Fibroblast of villous mesenchyme (primary cell): ENCODE measurements around the gene FRMD4A. TPM values are rescaled to one million over a fixed set of nuclear protein-coding genes. Genes with fewer than 3 reads are reported as not detected.
"Not testable (repeated sequence)": the region's sequence is repeated elsewhere in the genome, so short reads cannot be mapped to it uniquely, and the experiment has no call there.

Experiments used
- DNase-seq: peaks from one replicate; pipeline ENCODE4 v3.0.0-alpha.2; 2010; ENCODE audit warnings: low read depth
- H3K4me3 ChIP-seq: 2 replicates; pipeline ENCODE4 v1.5.1; 2011; ENCODE audit warnings: low read depth, mild to moderate bottlenecking, low read length
- total RNA-seq: library from RNA; depleted of rRNA; stranded (reverse); fragments of >200 nt; gene quantifications from 2 replicates; pipeline ENCODE4 v1.2.3, GENCODE V29; 2012
- TF ChIP-seq, protein P1 (sequence below): IDR thresholded peaks from 2 replicates; pipeline ENCODE4 v1.5.1; 2012; ENCODE audit warnings: low read depth, mild to moderate bottlenecking, low read length; ENCODE audit not compliant: insufficient read depth

The FRMD4A gene
- total RNA-seq, 1 donor = 40.2 TPM

DNA sequence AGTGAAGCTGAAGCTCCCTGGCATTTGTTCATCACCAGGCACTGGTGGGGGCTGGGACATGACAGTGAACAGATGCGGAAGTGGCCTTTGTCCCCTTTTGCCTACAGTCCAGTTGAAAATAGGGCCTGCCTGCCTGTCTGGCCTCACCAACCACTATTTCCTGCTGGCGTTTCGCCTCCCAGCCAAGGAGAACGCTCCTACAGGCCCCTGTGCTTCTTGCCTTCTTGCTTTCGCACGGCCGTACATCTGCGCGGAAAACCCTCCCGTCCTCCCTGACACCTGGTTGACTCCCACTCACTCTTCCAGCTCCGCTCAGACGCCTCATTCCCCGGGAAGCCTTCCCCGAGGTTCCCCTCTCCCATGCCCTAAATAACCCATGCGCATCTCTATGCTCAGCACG, 426.7 kb downstream of the FRMD4A start:
- no peak for DNase-seq
- TF ChIP-seq, protein P1, sequence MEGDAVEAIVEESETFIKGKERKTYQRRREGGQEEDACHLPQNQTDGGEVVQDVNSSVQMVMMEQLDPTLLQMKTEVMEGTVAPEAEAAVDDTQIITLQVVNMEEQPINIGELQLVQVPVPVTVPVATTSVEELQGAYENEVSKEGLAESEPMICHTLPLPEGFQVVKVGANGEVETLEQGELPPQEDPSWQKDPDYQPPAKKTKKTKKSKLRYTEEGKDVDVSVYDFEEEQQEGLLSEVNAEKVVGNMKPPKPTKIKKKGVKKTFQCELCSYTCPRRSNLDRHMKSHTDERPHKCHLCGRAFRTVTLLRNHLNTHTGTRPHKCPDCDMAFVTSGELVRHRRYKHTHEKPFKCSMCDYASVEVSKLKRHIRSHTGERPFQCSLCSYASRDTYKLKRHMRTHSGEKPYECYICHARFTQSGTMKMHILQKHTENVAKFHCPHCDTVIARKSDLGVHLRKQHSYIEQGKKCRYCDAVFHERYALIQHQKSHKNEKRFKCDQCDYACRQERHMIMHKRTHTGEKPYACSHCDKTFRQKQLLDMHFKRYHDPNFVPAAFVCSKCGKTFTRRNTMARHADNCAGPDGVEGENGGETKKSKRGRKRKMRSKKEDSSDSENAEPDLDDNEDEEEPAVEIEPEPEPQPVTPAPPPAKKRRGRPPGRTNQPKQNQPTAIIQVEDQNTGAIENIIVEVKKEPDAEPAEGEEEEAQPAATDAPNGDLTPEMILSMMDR = no peak
- H3K4me3 ChIP-seq = no peak overlapping the region

DNA sequence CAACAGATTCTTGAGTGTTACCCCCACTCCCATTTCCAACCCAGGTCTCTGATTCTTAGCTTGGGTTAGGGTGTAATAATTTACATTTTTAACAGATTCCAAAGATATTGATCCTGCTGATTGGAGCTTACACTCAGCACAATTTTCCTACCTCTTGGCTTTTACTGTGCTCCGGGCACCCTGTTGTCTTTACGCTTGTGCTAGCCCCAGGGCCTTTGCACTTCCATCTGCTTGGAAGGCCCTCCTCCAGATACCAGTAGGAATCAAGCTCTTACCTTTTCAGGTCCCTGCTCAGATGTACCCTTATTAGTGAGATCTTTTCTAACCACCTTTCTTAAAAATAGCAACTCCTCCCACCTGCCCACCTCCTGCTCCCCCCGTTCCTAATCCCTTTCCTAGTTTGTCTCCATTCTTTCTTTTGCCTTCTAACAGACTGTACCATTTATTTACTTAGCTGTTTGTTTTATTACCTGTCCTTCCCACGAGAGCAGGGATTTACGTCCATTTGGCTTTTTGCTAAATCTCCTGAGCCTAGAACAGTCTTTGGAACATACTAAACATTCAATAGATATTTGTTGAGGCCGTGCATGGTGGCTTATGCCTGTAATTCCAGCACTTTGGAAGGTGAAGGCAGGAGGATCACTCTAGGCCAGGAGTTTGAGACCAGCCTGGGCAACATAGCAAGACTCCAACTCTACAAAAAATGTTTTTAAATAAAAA, 427.7 kb downstream of the FRMD4A start:
- no peak overlapping the region for H3K4me3 ChIP-seq
- TF ChIP-seq, protein P1 = no peak
- no peak for DNase-seq

DNA sequence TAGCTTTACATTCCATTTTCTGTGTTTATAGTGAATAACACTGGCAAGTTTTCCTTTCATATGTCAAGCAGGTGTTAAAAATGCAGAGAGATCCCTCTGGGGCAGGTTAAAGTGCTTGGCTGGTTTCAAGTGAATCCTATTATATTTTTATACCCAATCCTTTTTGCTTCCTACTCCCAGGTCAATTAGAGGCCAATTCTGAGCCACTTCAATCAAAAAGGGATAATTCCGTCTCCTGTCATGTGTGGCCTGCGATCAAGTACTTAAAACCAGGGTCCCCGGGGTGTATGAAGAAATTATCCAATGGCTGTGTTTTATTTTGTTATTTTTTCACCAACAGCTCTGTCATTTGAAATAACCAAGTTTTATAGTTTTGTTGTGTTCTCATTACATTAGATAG, 430.8 kb downstream of the FRMD4A start:
- TF ChIP-seq, protein P1 = no peak
- no peak overlapping the region for H3K4me3 ChIP-seq
- DNase-seq = no peak

DNA sequence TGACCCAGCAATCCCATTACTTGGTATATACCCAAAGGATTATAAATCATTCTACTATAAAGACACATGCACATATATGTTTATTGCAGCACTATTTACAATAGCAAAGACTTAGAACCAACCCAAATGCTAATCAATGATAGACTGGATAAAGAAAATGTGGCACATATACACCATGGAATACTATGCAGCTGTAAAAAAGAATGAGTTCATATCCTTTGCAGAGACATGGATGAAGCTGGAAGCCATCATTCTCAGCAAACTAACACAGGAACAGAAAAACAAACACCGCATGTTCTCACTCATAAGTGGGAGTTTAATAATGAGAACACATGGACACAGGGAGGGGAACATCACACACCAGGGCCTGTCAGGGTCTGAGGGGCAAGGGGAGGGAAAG, 434.6 kb downstream of the FRMD4A start:
- DNase-seq = not testable (repeated sequence)

DNA sequence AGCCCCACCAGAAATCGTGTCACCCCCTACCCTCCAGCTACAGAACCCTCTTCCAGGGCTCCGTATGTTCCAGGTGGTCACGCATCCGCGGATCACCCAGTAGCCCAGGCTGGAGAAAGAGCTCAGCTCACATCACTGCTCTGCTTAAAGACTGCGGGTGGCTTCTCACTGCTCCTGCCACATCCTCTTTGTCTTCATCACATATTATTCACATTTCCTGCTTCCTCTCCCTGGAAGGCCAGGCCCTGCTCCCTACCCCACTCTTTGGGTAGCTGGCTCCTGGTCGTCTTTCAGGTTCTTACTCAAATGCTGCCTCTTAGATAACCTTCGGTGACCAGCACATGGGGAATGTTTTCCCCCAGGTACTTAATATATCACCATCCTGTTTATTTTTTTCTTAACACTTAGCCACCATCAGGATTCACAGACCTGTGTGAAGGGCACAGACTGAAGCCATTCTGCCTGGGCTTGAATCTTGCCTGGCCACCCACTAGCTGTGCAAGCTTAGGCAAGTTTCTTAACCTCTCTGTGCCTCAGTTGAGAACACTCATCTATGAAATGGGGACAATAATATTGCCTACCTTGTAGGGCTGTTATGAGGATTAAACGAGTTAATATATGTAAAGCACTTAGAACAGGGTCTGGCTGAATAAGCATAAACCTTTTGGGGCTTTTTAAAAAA, 436.2 kb downstream of the FRMD4A start:
- no peak for DNase-seq
- TF ChIP-seq, protein P1 = no peak
- H3K4me3 ChIP-seq = no peak overlapping the region

More for the DNA sequence above, 434.6 kb downstream of the FRMD4A start:
- not testable (repeated sequence) for H3K4me3 ChIP-seq

DNA sequence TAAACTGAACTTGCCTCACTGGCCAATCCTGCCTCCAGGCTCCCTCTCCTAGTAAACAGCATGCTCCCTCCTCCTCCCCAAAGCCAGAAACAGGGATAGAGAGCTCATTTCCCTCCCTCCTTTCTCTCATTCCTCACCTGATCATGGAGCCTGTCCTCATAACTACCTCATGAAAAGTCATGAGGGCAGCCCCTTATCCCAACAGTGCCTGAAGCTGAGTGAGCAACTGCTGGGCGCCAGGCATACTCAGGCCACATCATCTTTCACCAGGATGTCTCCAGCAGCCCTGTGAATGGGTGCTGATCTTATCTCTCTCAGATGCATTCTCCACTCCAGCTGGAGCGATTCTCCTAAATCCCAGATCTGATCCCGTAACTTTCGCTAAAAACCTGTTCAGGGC, 436.8 kb downstream of the FRMD4A start:
- no peak overlapping the region for H3K4me3 ChIP-seq
- peak; percentile 16 for DNase-seq
- TF ChIP-seq, protein P1 = no peak

DNA sequence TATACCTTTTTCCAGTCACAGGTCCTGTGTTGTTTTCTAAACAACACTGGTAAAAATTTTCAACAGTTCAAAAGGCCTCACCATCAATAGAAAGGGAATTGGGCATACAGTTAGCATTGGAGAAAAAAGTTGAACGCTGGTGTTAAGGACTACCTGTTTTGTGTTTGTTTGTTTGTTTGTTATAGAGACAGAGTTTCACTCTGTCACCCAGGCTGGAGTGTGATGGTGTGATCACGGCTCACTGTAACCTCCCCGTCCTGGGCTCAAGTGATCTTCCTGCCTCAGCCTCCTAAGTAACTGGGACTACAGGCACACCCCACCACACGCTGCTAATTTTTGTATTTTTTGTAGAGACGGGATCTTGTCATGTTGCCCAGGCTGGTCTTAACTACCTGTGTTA, 437.9 kb downstream of the FRMD4A start:
- H3K4me3 ChIP-seq = no peak overlapping the region
- TF ChIP-seq, protein P1 = no peak

More for the DNA sequence above, 437.9 kb downstream of the FRMD4A start:
- DNase-seq = no peak
